ENCODE data around the gene ARL8B.

DNA sequence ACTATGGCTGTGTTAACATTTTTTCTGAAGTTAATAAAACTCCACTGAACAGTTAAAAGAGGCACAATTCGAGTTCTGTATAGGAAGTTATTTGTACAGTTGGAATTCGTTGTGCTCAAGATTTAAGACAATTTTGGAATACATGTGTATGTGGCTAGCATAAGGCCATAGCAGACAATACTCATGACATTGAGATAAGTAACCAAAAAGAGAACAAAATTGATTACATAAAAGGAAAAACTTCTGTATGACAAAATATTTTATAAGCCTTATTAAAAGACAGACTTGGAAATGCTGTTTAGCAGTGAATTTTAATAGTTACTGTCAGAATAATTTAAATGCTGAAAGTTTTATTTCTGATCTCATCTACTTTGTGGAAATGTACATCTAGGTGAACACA lies 47.7 kb downstream of the ARL8B start:
- TF ChIP-seq CTCF (IDR thresholded peaks at IDR 0.05) (no peak), POLR2A (IDR thresholded peaks at IDR 0.05) (no peak)
